Measurements from ENCODE around the gene RNU5B-1. TPM values are rescaled to one million over a fixed set of nuclear protein-coding genes. Genes with fewer than 3 reads are reported as not detected.

Gene RNU5B-1
- total and polyA plus RNA-seq, 2 of the 8 experiments (the other 6 are each of a cell fraction or from before 2014, with no cell fraction given): not detected

DNA sequence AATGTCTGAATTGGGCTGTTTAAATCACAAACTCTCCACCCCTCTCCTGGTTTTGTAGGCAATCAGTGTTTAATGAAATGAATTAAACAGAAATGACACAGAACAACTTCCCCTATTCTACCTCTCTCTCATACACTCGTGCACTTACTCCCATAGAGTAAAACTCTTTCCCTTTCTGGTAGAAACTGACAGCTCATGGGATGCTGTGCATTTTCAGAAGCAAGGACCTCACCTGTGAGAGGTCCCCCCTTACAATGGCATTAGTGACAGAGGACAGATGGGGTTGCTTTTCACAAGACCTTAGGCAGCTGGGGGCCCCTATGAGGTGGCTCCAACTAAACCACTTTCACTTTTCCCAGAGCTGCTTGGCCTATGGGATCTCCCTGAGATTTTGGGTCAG lies 49.7 kb upstream of the RNU5B-1 start:
- no peak overlapping the region for H3K14ac ChIP-seq (ENCODE audit: insufficient read length)
- H3K23ac ChIP-seq (ENCODE audit: insufficient read length): no peak overlapping the region
- no peak overlapping the region for H3K4me3 ChIP-seq (ENCODE audit: extremely low read depth in 1 of 4, insufficient read depth in 2 of 4, low read depth in 3 of 4, low read length in 4 of 4)
- no peak for FAIRE-seq
- H4K5ac ChIP-seq (ENCODE audit: insufficient read length, low read depth, low read length): no peak overlapping the region
- H3K79me1 ChIP-seq (ENCODE audit: low read depth, low read length): no peaks in the 10 kb centered on the region
- no peaks in the 10 kb centered on the region for H3K79me2 ChIP-seq (ENCODE audit: control insufficient read depth in 1 of 2, insufficient read depth in 2 of 2, low read length in 2 of 2)
- no peaks in the 10 kb centered on the region for H3K36me3 ChIP-seq (ENCODE audit: control insufficient read depth in 2 of 4, insufficient read depth in 4 of 4, low read length in 3 of 4)
- H4K20me1 ChIP-seq (replicated peaks in 1 of 2; ENCODE audit: control insufficient read depth in 1 of 2, insufficient read depth in 2 of 2, low read length in 2 of 2): no peaks in the 10 kb centered on the region
- no peaks in the 10 kb centered on the region for H3K9me3 ChIP-seq (ENCODE audit: insufficient read depth in 2 of 2, low read depth in 1 of 2, low read length in 1 of 2)
- no peak overlapping the region for H3K4ac ChIP-seq (replicated peaks; ENCODE audit: insufficient read length, low read depth, low read length)
- CTCF ChIA-PET (ENCODE audit: partially characterized antibody): interaction anchor here (0.6 to 3.4 kb wide), 4 partner anchors 17 to 1366 kb away, joined by 3 to 16 read pairs (median 5); no protein-coding TSS in a partner anchor
- WGBS, 2 experiments (ENCODE audit: extremely low coverage in 1 of 2, insufficient coverage in 1 of 2, insufficient read length in 1 of 2, insufficient replicate concordance in 2 of 2, low coverage in 1 of 2, low lambda C conversion rate in 2 of 2, missing lambda C conversion rate in 1 of 2): 90% methylated on average over 1 of the region's 1 CpG; no CpG with 5 or more reads in 1 of the 2 experiments
- H2BK15ac ChIP-seq (ENCODE audit: low read length): no peak overlapping the region
- no peak overlapping the region for H2BK5ac ChIP-seq (ENCODE audit: low read depth, low read length)
- POLR2A ChIA-PET (ENCODE audit: partially characterized antibody): no interaction called here
- H2AFZ ChIP-seq (ENCODE audit: low read length): no peak overlapping the region
- no peak for TF ChIP-seq SRF (IDR thresholded peaks at IDR 0.05; ENCODE audit: low read depth, low read length)
- TF ChIP-seq, protein P1, sequence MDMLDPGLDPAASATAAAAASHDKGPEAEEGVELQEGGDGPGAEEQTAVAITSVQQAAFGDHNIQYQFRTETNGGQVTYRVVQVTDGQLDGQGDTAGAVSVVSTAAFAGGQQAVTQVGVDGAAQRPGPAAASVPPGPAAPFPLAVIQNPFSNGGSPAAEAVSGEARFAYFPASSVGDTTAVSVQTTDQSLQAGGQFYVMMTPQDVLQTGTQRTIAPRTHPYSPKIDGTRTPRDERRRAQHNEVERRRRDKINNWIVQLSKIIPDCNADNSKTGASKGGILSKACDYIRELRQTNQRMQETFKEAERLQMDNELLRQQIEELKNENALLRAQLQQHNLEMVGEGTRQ (IDR thresholded peaks at IDR 0.05; ENCODE audit: low read length): no peak
- no peak for DNase-seq (ENCODE audit: low read depth in 1 of 2, low spot score in 2 of 2)
- H2BK120ac ChIP-seq (replicated peaks; ENCODE audit: low read depth, low read length): no peak overlapping the region
- H3K9ac ChIP-seq (replicated peaks in 1 of 4; ENCODE audit: extremely low read depth in 1 of 4, low read depth in 3 of 4, low read length in 3 of 4): no peak overlapping the region
- no peak overlapping the region for H4K8ac ChIP-seq (ENCODE audit: extremely low read depth, insufficient read depth, low read length)
- H2BK12ac ChIP-seq (ENCODE audit: low read depth, low read length): no peak overlapping the region
- H3K56ac ChIP-seq (replicated peaks; ENCODE audit: insufficient read length, low read depth, low read length): no peak overlapping the region
- H3K18ac ChIP-seq (ENCODE audit: extremely low read depth, low read length): no peak overlapping the region
- no peak overlapping the region for H3K4me2 ChIP-seq (ENCODE audit: insufficient read depth in 1 of 2, low read depth in 2 of 2, low read length in 2 of 2)
- H2BK20ac ChIP-seq (ENCODE audit: low read length): no peak overlapping the region
- no peaks in the 10 kb centered on the region for H3K27me3 ChIP-seq (replicated peaks in 1 of 4; ENCODE audit: control insufficient read depth in 3 of 4, extremely low read depth in 1 of 4, insufficient read depth in 3 of 4, low read length in 3 of 4)
- no peaks in the 10 kb centered on the region for H3K4me1 ChIP-seq (replicated peaks in 1 of 4; ENCODE audit: control insufficient read depth in 3 of 4, insufficient read depth in 4 of 4, low read length in 3 of 4)
- H3K23me2 ChIP-seq (ENCODE audit: low read depth, low read length): no peaks in the 10 kb centered on the region
- H3K27ac ChIP-seq (ENCODE audit: low read depth, low read length): no peak overlapping the region; the same call in 1 of the 2 replicates
- no peak overlapping the region for H2AK5ac ChIP-seq (ENCODE audit: low read depth, low read length)
- no peak overlapping the region for H4K91ac ChIP-seq (replicated peaks; ENCODE audit: insufficient read length, low read length)
